ENCODE results near the gene DUSP7.

DUSP7 gene

GRCh38 chr3:52099001-52099401, 42.6 kb upstream of the DUSP7 start (continued):
- TF ChIP-seq EGR2 (tag by site-specific recombination; IDR thresholded peaks at IDR 0.05; ENCODE audit: low read depth) (no peak), ZFP69B (tag by site-specific recombination; IDR thresholded peaks at IDR 0.05) (no peak), IKZF3 (tag by site-specific recombination; IDR thresholded peaks at IDR 0.05) (no peak), ZSCAN4 (tag by site-specific recombination; IDR thresholded peaks at IDR 0.05) (no peak)

- Histone ChIP-seq H3K36me3 (ENCODE audit: control insufficient read depth in 2 of 2, insufficient read depth in 1 of 2, low read length in 2 of 2) (peaks cover 0 to 71% of the 10 kb centered on the region in 2 experiments; a peak in 1 of 3 replicates), H3K27ac (ENCODE audit: extremely low read depth, low read depth, low read length) (no peak overlapping the region), H3K4me1 (ENCODE audit: control insufficient read depth, insufficient read depth, low read length) (no peaks in the 10 kb centered on the region), H3K4me3 (ENCODE audit: low read depth, low read length) (no peak overlapping the region), H3K9me3 (ENCODE audit: control insufficient read depth, insufficient read depth, low read depth, low read length) (no peaks in the 10 kb centered on the region)
- ChIA-PET POLR2A (no interaction called here), CTCF (interaction anchor here (1.1 kb wide), 1 partner anchor 97 kb away, joined by 3 read pairs; no protein-coding TSS in a partner anchor)
- TF ChIP-seq ZNF792 (tag by site-specific recombination; IDR thresholded peaks at IDR 0.05) (no peak), ZNF664 (tag by site-specific recombination; IDR thresholded peaks at IDR 0.05) (no peak), REPIN1 (tag by site-specific recombination; IDR thresholded peaks at IDR 0.05; ENCODE audit: low read depth) (no peak), ZNF433 (tag by site-specific recombination; IDR thresholded peaks at IDR 0.05; ENCODE audit: low read depth) (no peak), ZNF473 (tag by site-specific recombination; IDR thresholded peaks at IDR 0.05) (no peak), ZNF639 (tag by site-specific recombination; IDR thresholded peaks at IDR 0.05) (no peak), TSHZ1 (tag by site-specific recombination; IDR thresholded peaks at IDR 0.05; ENCODE audit: borderline replicate concordance) (no peak), ZNF610 (tag by site-specific recombination; IDR thresholded peaks at IDR 0.05; ENCODE audit: borderline replicate concordance) (no peak), ZNF311 (tag by site-specific recombination; IDR thresholded peaks at IDR 0.05; ENCODE audit: borderline replicate concordance) (no peak), ZNF404 (tag by site-specific recombination; IDR thresholded peaks at IDR 0.05) (no peak), ZNF585B (tag by site-specific recombination; IDR thresholded peaks at IDR 0.05) (no peak), GLIS2 (tag by site-specific recombination; IDR thresholded peaks at IDR 0.05) (no peak)
These were observed 41.6 kb upstream of the DUSP7 start for GRCh38 chr3:52097851-52098507.

GRCh38 chr3:52095990-52096775, 39.8 kb upstream of the DUSP7 start:
- Histone ChIP-seq H3K27ac (ENCODE audit: extremely low read depth, low read depth, low read length) (no peak overlapping the region), H3K4me1 (ENCODE audit: control insufficient read depth, insufficient read depth, low read length) (no peaks in the 10 kb centered on the region), H3K4me3 (ENCODE audit: low read depth, low read length) (no peak overlapping the region), H3K9me3 (ENCODE audit: control insufficient read depth, insufficient read depth, low read depth, low read length) (no peaks in the 10 kb centered on the region), H3K36me3 (ENCODE audit: control insufficient read depth in 2 of 2, insufficient read depth in 1 of 2, low read length in 2 of 2) (peaks cover 0 to 79% of the 10 kb centered on the region in 2 experiments; a peak in 1 of 3 replicates)
- TF ChIP-seq ZBTB48 (tag by site-specific recombination; IDR thresholded peaks at IDR 0.05) (no peak), PRDM10 (tag by site-specific recombination; IDR thresholded peaks at IDR 0.05) (no peak), SCRT2 (tag by site-specific recombination; IDR thresholded peaks at IDR 0.05) (no peak)
- ChIA-PET POLR2A (no interaction called here), CTCF (interaction anchor here (0.7 kb wide), 1 partner anchor 415 kb away, joined by 4 read pairs; no protein-coding TSS in a partner anchor)

All from HEK293 (cell line).